H9 (cell line): Measurements from ENCODE around the gene PKP1. TPM values are rescaled to one million over a fixed set of nuclear protein-coding genes. Genes with fewer than 3 reads are reported as not detected.

Source experiments
- DNase-seq: peaks from one replicate; pipeline ENCODE4 v3.0.0-alpha.2; 2017
- H2AFZ ChIP-seq: one replicate; pipeline ENCODE4 v1.6.1; 2013; ENCODE audit warnings: mild to moderate bottlenecking, low read length, control low read depth, moderate library complexity
- H2AK5ac ChIP-seq: 2 replicates; pipeline ENCODE4 v1.6.1; 2013; ENCODE audit warnings: low read length, control low read depth, mixed read lengths; ENCODE audit not compliant: insufficient read length
- H2BK120ac ChIP-seq: one replicate; pipeline ENCODE4 v1.6.1; 2013; ENCODE audit warnings: low read depth, mild to moderate bottlenecking, low read length, control low read depth, inconsistent platforms; ENCODE audit not compliant: poor library complexity, severe bottlenecking
- H2BK12ac ChIP-seq: 2 replicates; pipeline ENCODE4 v1.6.1; 2013; ENCODE audit warnings: low read length, control low read depth, mixed read lengths, low read depth; ENCODE audit not compliant: insufficient read length
- H2BK15ac ChIP-seq: 2 replicates; pipeline ENCODE4 v1.6.1; 2013; ENCODE audit warnings: low read depth, low read length, control low read depth
- H2BK20ac ChIP-seq: one replicate; pipeline ENCODE4 v1.6.1; 2013; ENCODE audit warnings: low read depth, mild to moderate bottlenecking, low read length, control low read depth, inconsistent platforms; ENCODE audit not compliant: poor library complexity, severe bottlenecking
- H2BK5ac ChIP-seq: 2 replicates; pipeline ENCODE4 v1.6.1; 2013; ENCODE audit warnings: low read length, control low read depth, mixed read lengths; ENCODE audit not compliant: insufficient read length
- H3K14ac ChIP-seq: 2 replicates; pipeline ENCODE4 v1.6.1; 2013; ENCODE audit warnings: low read length, control low read depth; ENCODE audit not compliant: insufficient read depth
- H3K18ac ChIP-seq: 2 replicates; pipeline ENCODE4 v1.6.1; 2013; ENCODE audit warnings: low read depth, mild to moderate bottlenecking, mixed read lengths, low read length, control low read depth; ENCODE audit not compliant: insufficient read length
- H3K23ac ChIP-seq: 2 replicates; pipeline ENCODE4 v1.6.1; 2013; ENCODE audit warnings: low read length, control low read depth, mixed read lengths, low read depth; ENCODE audit not compliant: insufficient read length
- H3K23me2 ChIP-seq: 2 replicates; pipeline ENCODE4 v1.6.1; 2013; ENCODE audit warnings: low read depth, mild to moderate bottlenecking, mixed read lengths, low read length, control low read depth; ENCODE audit not compliant: insufficient read length, poor library complexity, severe bottlenecking
- H3K27ac ChIP-seq: 2 replicates; pipeline ENCODE4 v1.5.1; 2013; ENCODE audit warnings: low read length, control low read depth, mixed read lengths, low read depth; ENCODE audit not compliant: insufficient read length
- H3K27me3 ChIP-seq: 2 replicates; pipeline ENCODE4 v1.6.1; 2013; ENCODE audit warnings: low read length, control low read depth, inconsistent platforms; ENCODE audit not compliant: insufficient read depth
- H3K4ac ChIP-seq: 2 replicates; pipeline ENCODE4 v1.6.1; 2013; ENCODE audit warnings: low read depth, mild to moderate bottlenecking, control low read depth, inconsistent platforms, low read length, moderate library complexity
- H3K4me1 ChIP-seq: 2 replicates; pipeline ENCODE4 v1.6.1; 2013; ENCODE audit warnings: low read length, control low read depth, inconsistent platforms; ENCODE audit not compliant: insufficient read depth
- H3K4me2 ChIP-seq: 2 replicates; pipeline ENCODE4 v1.6.1; 2013; ENCODE audit warnings: low read length, control low read depth, mixed read lengths; ENCODE audit not compliant: insufficient read length, insufficient read depth
- H3K56ac ChIP-seq: 2 replicates; pipeline ENCODE4 v1.6.1; 2013; ENCODE audit warnings: low read depth, mild to moderate bottlenecking, mixed read lengths, low read length, control low read depth; ENCODE audit not compliant: insufficient read length
- H3K79me1 ChIP-seq: 2 replicates; pipeline ENCODE4 v1.6.1; 2013; ENCODE audit warnings: low read depth, mild to moderate bottlenecking, moderate library complexity, low read length, control low read depth, inconsistent platforms; ENCODE audit not compliant: insufficient read depth, poor library complexity, severe bottlenecking
- H3K79me2 ChIP-seq: 2 replicates; pipeline ENCODE4 v1.6.1; 2013; ENCODE audit warnings: low read length, control low read depth, inconsistent platforms; ENCODE audit not compliant: insufficient read depth
- H3K9ac ChIP-seq: 2 replicates; pipeline ENCODE4 v1.6.1; 2013; ENCODE audit warnings: low read length, control low read depth, mixed read lengths; ENCODE audit not compliant: insufficient read length; ENCODE audit errors: extremely low read depth
- H3K9me3 ChIP-seq: one replicate; pipeline ENCODE4 v1.6.1; 2013; ENCODE audit warnings: low read depth, low read length, inconsistent platforms; ENCODE audit not compliant: control insufficient read depth
- H3T11ph ChIP-seq: one replicate; pipeline ENCODE4 v1.6.1; 2013; ENCODE audit warnings: mild to moderate bottlenecking, low read length, control low read depth, inconsistent platforms
- H4K20me1 ChIP-seq: one replicate; pipeline ENCODE4 v1.6.1; 2013; ENCODE audit not compliant: control insufficient read depth, insufficient read length, insufficient read depth
- H4K5ac ChIP-seq: 2 replicates; pipeline ENCODE4 v1.6.1; 2013; ENCODE audit warnings: low read depth, mild to moderate bottlenecking, mixed read lengths, low read length, control low read depth; ENCODE audit not compliant: insufficient read length
- H4K8ac ChIP-seq: replicated peaks from 2 replicates; pipeline ENCODE4 v1.6.1; 2013; ENCODE audit warnings: low read length, control low read depth, mixed read lengths, low read depth; ENCODE audit not compliant: insufficient read length
- H4K91ac ChIP-seq: 2 replicates; pipeline ENCODE4 v1.6.1; 2013; ENCODE audit warnings: low read depth, mild to moderate bottlenecking, moderate library complexity, mixed read lengths, low read length, control low read depth; ENCODE audit not compliant: insufficient read length
- H3K27ac Mint-ChIP-seq, 3 experiments: 2 replicates in 2 of 3; 3 replicates in 1 of 3; pipeline ENCODE4 v1.8.0; 2020 to 2021; ENCODE audit warnings: mixed read lengths in 3 of 3, mild to moderate bottlenecking in 1 of 3, moderate library complexity in 1 of 3
- H3K27me3 Mint-ChIP-seq: 2 replicates; pipeline ENCODE4 v1.8.0; 2021; ENCODE audit warnings: low read depth, mild to moderate bottlenecking, moderate library complexity, mixed read lengths
- H3K36me3 Mint-ChIP-seq, 3 experiments: 2 replicates in 2 of 3; 3 replicates in 1 of 3; pipeline ENCODE4 v1.8.0; 2020 to 2021; ENCODE audit warnings: low read depth in 3 of 3, mixed read lengths in 3 of 3; ENCODE audit not compliant: insufficient read depth in 1 of 3
- H3K4me1 Mint-ChIP-seq, 2 experiments: 2 replicates each; pipeline ENCODE4 v1.8.0; 2020; ENCODE audit warnings: mixed read lengths in 2 of 2
- H3K4me3 Mint-ChIP-seq, 2 experiments: 2 replicates in 1 of 2; 3 replicates in 1 of 2; pipeline ENCODE4 v1.8.0; 2020 to 2021; ENCODE audit warnings: mild to moderate bottlenecking in 2 of 2, mixed read lengths in 2 of 2, moderate library complexity in 1 of 2
- H3K9me3 Mint-ChIP-seq, 2 experiments: 2 replicates in 1 of 2; 3 replicates in 1 of 2; pipeline ENCODE4 v1.8.0; 2020; ENCODE audit warnings: mild to moderate bottlenecking in 2 of 2, mixed read lengths in 2 of 2, moderate library complexity in 1 of 2
- whole genome bisulfite sequencing: extraction: QIAGEN DNeasy Blood & Tissue Kit; methylation state at CpG from one replicate; pipeline ENCODE4 v1.1.7; 2013; ENCODE audit warnings: missing lambda C conversion rate, low lambda C conversion rate, mixed read lengths; ENCODE audit not compliant: insufficient read length; ENCODE audit errors: extremely low coverage; 5-methylcytosine and 5-hydroxymethylcytosine counted together
- total RNA-seq: library from RNA; stranded (reverse); gene quantifications from 2 replicates; pipeline ENCODE4 v1.2.1, GENCODE V29; 2021
- TF ChIP-seq, protein P1 (sequence below): fragments of 200-600 bp; sonication (generic); conservative IDR thresholded peaks from 3 replicates; pipeline ENCODE4 v1.8.0; 2021; ENCODE audit warnings: antibody characterized with exemption, mild to moderate bottlenecking

The PKP1 gene
- total RNA-seq, 1 experiment from 2014 or later: 0.09 TPM

DNA sequence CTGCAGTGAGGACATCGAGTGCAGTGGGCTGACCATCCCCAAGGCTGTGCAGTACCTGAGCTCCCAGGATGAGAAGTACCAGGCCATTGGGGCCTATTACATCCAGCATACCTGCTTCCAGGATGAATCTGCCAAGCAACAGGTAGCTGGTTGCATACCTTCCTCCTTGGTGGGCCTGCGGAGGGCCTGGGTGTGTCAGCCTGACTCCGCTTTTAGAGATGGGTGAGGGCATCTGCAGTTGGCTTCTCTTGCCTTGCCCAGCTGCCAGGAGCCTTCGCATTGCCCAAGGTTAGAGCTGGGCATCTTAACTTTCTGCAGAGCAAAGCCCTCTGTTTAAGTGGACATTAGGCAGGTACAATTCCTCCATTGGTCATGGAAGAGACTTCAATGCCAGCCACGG is 33.2 kb downstream of the PKP1 start:
- H4K5ac ChIP-seq: no peak overlapping the region
- TF ChIP-seq, protein P1, sequence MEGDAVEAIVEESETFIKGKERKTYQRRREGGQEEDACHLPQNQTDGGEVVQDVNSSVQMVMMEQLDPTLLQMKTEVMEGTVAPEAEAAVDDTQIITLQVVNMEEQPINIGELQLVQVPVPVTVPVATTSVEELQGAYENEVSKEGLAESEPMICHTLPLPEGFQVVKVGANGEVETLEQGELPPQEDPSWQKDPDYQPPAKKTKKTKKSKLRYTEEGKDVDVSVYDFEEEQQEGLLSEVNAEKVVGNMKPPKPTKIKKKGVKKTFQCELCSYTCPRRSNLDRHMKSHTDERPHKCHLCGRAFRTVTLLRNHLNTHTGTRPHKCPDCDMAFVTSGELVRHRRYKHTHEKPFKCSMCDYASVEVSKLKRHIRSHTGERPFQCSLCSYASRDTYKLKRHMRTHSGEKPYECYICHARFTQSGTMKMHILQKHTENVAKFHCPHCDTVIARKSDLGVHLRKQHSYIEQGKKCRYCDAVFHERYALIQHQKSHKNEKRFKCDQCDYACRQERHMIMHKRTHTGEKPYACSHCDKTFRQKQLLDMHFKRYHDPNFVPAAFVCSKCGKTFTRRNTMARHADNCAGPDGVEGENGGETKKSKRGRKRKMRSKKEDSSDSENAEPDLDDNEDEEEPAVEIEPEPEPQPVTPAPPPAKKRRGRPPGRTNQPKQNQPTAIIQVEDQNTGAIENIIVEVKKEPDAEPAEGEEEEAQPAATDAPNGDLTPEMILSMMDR: no peak
- H3K27ac Mint-ChIP-seq: no peak overlapping the region
- no peak overlapping the region for H2BK120ac ChIP-seq
- H3K36me3 Mint-ChIP-seq: no peaks in the 10 kb centered on the region; a peak in 1 of 7 replicates
- peaks cover 14 to 15% of the 10 kb centered on the region in 2 experiments for H3K4me1 Mint-ChIP-seq
- no peak overlapping the region for H3K4me2 ChIP-seq
- no peak overlapping the region for H3K56ac ChIP-seq
- no peak overlapping the region for H3K23ac ChIP-seq
- no peaks in the 10 kb centered on the region for H3K27me3 ChIP-seq
- H3K9me3 Mint-ChIP-seq: no peaks in the 10 kb centered on the region
- no peak overlapping the region for H3K9ac ChIP-seq
- no peak overlapping the region for H3K4ac ChIP-seq
- H3K14ac ChIP-seq: no peak overlapping the region
- no peaks in the 10 kb centered on the region for H3K23me2 ChIP-seq
- no peak overlapping the region for H2BK12ac ChIP-seq
- no peak overlapping the region for H3K18ac ChIP-seq
- H2BK5ac ChIP-seq: no peak overlapping the region
- H4K8ac ChIP-seq: no peak overlapping the region
- no CpG with 5 or more reads among the region's 5 CpGs for WGBS
- H2AFZ ChIP-seq: no peak overlapping the region
- no peak overlapping the region for H3K4me3 Mint-ChIP-seq
- no peak for DNase-seq
- no peak overlapping the region for H3K27ac ChIP-seq
- H3T11ph ChIP-seq: no peak overlapping the region
- no peak overlapping the region for H4K91ac ChIP-seq
- no peak overlapping the region for H2BK15ac ChIP-seq
- H4K20me1 ChIP-seq: no peaks in the 10 kb centered on the region
- H3K27me3 Mint-ChIP-seq: peaks cover 21% of the 10 kb centered on the region
- no peaks in the 10 kb centered on the region for H3K79me2 ChIP-seq
- no peak overlapping the region for H2AK5ac ChIP-seq
- no peaks in the 10 kb centered on the region for H3K79me1 ChIP-seq
- H3K4me1 ChIP-seq: no peaks in the 10 kb centered on the region; the same call in 1 of the 2 replicates
- no peak overlapping the region for H2BK20ac ChIP-seq
- no peaks in the 10 kb centered on the region for H3K9me3 ChIP-seq
